GM19467 (cell line): Measurements from ENCODE around the gene RAB3GAP2.
"Not testable (repeated sequence)": the region's sequence is repeated elsewhere in the genome, so short reads cannot be mapped to it uniquely, and the experiment has no call there.

Source experiments
- ATAC-seq: cut with Tn5 transposase; IDR thresholded peaks from one replicate; pipeline ENCODE4 v1.9.1; 2021; ENCODE audit warnings: mild to moderate bottlenecking, moderate library complexity; ENCODE audit not compliant: unreplicated experiment

The RAB3GAP2 gene

GRCh38 chr1:220287129-220287528 is 14.9 kb upstream of the RAB3GAP2 start:
- no peak for ATAC-seq

GRCh38 chr1:220283625-220284024 is 11.4 kb upstream of the RAB3GAP2 start:
- ATAC-seq: no peak

- ATAC-seq: no peak
Observed at GRCh38 chr1:220281159-220281574, 8.9 kb upstream of the RAB3GAP2 start.

GRCh38 chr1:220280249-220280648 is 8.0 kb upstream of the RAB3GAP2 start:
- no peak for ATAC-seq

- ATAC-seq: no peak
Observed at GRCh38 chr1:220278991-220279390, 6.7 kb upstream of the RAB3GAP2 start.

GRCh38 chr1:220275430-220275829 is 3.2 kb upstream of the RAB3GAP2 start:
- no peak for ATAC-seq

GRCh38 chr1:220274251-220274855 is 2.1 kb upstream of the RAB3GAP2 start:
- ATAC-seq: no peak

- ATAC-seq: no peak
Observed at GRCh38 chr1:220272841-220273090, 513 bp upstream of the RAB3GAP2 start.

GRCh38 chr1:220271706-220272046 is 577 bp downstream of the RAB3GAP2 start:
- ATAC-seq: no peak

- no peak for ATAC-seq
Observed at GRCh38 chr1:220269036-220269435, 3.2 kb downstream of the RAB3GAP2 start.

GRCh38 chr1:220267630-220268029 is 4.6 kb downstream of the RAB3GAP2 start:
- no peak for ATAC-seq

- not testable (repeated sequence) for ATAC-seq
Observed at GRCh38 chr1:220260228-220260627, 12.0 kb downstream of the RAB3GAP2 start.

GRCh38 chr1:220259756-220260155 is 12.5 kb downstream of the RAB3GAP2 start:
- not testable (repeated sequence) for ATAC-seq

- not testable (repeated sequence) for ATAC-seq
Observed at GRCh38 chr1:220256194-220256593, 16.1 kb downstream of the RAB3GAP2 start.

GRCh38 chr1:220255204-220255603 is 17.0 kb downstream of the RAB3GAP2 start:
- ATAC-seq: no peak

- ATAC-seq: not testable (repeated sequence)
Observed at GRCh38 chr1:220253290-220253689, 19.0 kb downstream of the RAB3GAP2 start.

- no peak for ATAC-seq
Observed at GRCh38 chr1:220251272-220251671, 21.0 kb downstream of the RAB3GAP2 start.

- ATAC-seq: no peak
Observed at GRCh38 chr1:220250681-220251080, 21.6 kb downstream of the RAB3GAP2 start.

GRCh38 chr1:220249522-220249921 is 22.7 kb downstream of the RAB3GAP2 start:
- ATAC-seq: no peak

GRCh38 chr1:220248715-220249265 is 23.5 kb downstream of the RAB3GAP2 start:
- ATAC-seq: not testable (repeated sequence)

- ATAC-seq: not testable (repeated sequence)
Observed at GRCh38 chr1:220245900-220246299, 26.4 kb downstream of the RAB3GAP2 start.

- ATAC-seq: no peak
Observed at GRCh38 chr1:220243947-220244346, 28.3 kb downstream of the RAB3GAP2 start.

- ATAC-seq: no peak
Observed at GRCh38 chr1:220241072-220241663, 31.1 kb downstream of the RAB3GAP2 start.
